ENCODE data around the gene FOXN4.

Gene FOXN4

DNA sequence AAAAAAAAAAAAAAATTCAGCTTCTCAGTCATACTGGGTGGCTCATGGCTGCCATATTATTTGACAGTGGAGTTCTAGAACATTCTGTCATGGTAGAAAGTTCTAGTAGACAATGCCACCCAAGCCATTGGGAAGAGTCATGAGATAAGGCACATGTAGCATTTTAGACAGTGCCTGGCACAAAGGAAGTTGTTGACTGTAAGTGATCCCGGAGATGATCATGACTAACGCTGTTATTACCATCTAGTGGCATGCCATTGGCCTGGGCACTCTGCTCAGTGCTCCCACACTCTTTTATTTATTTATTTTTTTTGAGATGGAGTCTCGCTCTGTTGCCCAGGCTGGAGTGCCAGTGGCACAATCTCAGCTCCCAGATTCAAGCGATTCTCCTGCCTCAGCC, 80.4 kb downstream of the FOXN4 start:
- H3K36me3 ChIP-seq (ENCODE audit: insufficient read depth, low read length) = no peaks in the 10 kb centered on the region
- no peaks in the 10 kb centered on the region for H3K9me3 ChIP-seq (ENCODE audit: insufficient read depth, low read length, severe bottlenecking)
- no peak for DNase-seq
- no peak overlapping the region for H3K9ac ChIP-seq (ENCODE audit: low read depth, low read length)
- no peak overlapping the region for H3K4me3 ChIP-seq (ENCODE audit: low read depth in 1 of 2, low read length in 2 of 2)
- H3K27ac ChIP-seq (ENCODE audit: low read length) = no peak overlapping the region
- ATAC-seq (ENCODE audit: insufficient read depth, low read depth) = no peak
- H4K20me1 ChIP-seq (ENCODE audit: insufficient read depth, low read length) = no peaks in the 10 kb centered on the region; the same call in 1 of the 2 replicates
- no peaks in the 10 kb centered on the region for H3K4me1 ChIP-seq (ENCODE audit: insufficient read depth, low read length)
- no peak overlapping the region for H3K4me2 ChIP-seq (ENCODE audit: insufficient read depth, low read length)
- H3K79me2 ChIP-seq (ENCODE audit: insufficient read depth, low read length) = no peaks in the 10 kb centered on the region
- TF ChIP-seq, protein P1, sequence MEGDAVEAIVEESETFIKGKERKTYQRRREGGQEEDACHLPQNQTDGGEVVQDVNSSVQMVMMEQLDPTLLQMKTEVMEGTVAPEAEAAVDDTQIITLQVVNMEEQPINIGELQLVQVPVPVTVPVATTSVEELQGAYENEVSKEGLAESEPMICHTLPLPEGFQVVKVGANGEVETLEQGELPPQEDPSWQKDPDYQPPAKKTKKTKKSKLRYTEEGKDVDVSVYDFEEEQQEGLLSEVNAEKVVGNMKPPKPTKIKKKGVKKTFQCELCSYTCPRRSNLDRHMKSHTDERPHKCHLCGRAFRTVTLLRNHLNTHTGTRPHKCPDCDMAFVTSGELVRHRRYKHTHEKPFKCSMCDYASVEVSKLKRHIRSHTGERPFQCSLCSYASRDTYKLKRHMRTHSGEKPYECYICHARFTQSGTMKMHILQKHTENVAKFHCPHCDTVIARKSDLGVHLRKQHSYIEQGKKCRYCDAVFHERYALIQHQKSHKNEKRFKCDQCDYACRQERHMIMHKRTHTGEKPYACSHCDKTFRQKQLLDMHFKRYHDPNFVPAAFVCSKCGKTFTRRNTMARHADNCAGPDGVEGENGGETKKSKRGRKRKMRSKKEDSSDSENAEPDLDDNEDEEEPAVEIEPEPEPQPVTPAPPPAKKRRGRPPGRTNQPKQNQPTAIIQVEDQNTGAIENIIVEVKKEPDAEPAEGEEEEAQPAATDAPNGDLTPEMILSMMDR (IDR thresholded peaks at IDR 0.05; ENCODE audit: borderline replicate concordance, extremely low read depth, low read length, poor library complexity, severe bottlenecking) = no peak
- no peak for TF ChIP-seq EZH2 (IDR thresholded peaks at IDR 0.05; ENCODE audit: borderline replicate concordance, low read depth, low read length, severe bottlenecking)
- peaks cover 7% of the 10 kb centered on the region for H3K27me3 ChIP-seq (ENCODE audit: insufficient read depth, low read length, poor library complexity)
- no peak overlapping the region for H2AFZ ChIP-seq (ENCODE audit: low read depth, low read length)
